SJSA1 (cell line): Measurements from ENCODE around the gene IL17RD. TPM values are rescaled to one million over a fixed set of nuclear protein-coding genes. Genes with fewer than 3 reads are reported as not detected.

Source experiments
- DNase-seq, 2 experiments: peaks; one replicate each; pipeline ENCODE4 v3.0.0-alpha.2; 2015 to 2020; ENCODE audit warnings: low spot score in 2 of 2, low read depth in 1 of 2
- H3K27ac ChIP-seq: fragments of 250-450 bp; sonication (Bioruptor Pico); 2 replicates; pipeline ENCODE4 v1.5.1; 2020; ENCODE audit warnings: mild to moderate bottlenecking, moderate library complexity
- H3K27me3 ChIP-seq: fragments of 250-450 bp; sonication (Bioruptor Pico); replicated peaks from 2 replicates; pipeline ENCODE4 v1.5.1; 2020; ENCODE audit warnings: mild to moderate bottlenecking, moderate library complexity
- H3K36me3 ChIP-seq: fragments of 250-450 bp; sonication (Bioruptor Pico); 2 replicates; pipeline ENCODE4 v1.5.1; 2020; ENCODE audit warnings: mild to moderate bottlenecking
- H3K4me1 ChIP-seq: fragments of 250-450 bp; sonication (Bioruptor Pico); replicated peaks from 2 replicates; pipeline ENCODE4 v1.6.1; 2021; ENCODE audit warnings: mild to moderate bottlenecking
- H3K4me3 ChIP-seq: fragments of 250-450 bp; sonication (Bioruptor Pico); 2 replicates; pipeline ENCODE4 v1.5.1; 2020; ENCODE audit warnings: mild to moderate bottlenecking
- H3K9me3 ChIP-seq: fragments of 250-450 bp; sonication (Bioruptor Pico); replicated peaks from 2 replicates; pipeline ENCODE4 v1.5.1; 2020; ENCODE audit warnings: mild to moderate bottlenecking
- total RNA-seq: library from RNA; depleted of rRNA; stranded (reverse); fragments of >200 nt; shearing (Covaris generic); gene quantifications from 2 replicates; pipeline ENCODE4 v1.2.3, GENCODE V29; 2014

The IL17RD gene
- total RNA-seq, 1 experiment from 2014 or later = not detected

- Histone ChIP-seq H3K27me3 (peaks cover 1% of the 10 kb centered on the region), H3K27ac (no peak overlapping the region), H3K4me3 (no peak overlapping the region), H3K9me3 (no peaks in the 10 kb centered on the region), H3K36me3 (no peaks in the 10 kb centered on the region), H3K4me1 (peaks cover 3% of the 10 kb centered on the region)
- no peak for DNase-seq
Observed at GRCh38 chr3:57073628-57074027, 91.5 kb downstream of the IL17RD start.

- Histone ChIP-seq H3K4me3 (no peak overlapping the region), H3K9me3 (no peaks in the 10 kb centered on the region), H3K4me1 (peaks cover 7% of the 10 kb centered on the region; the same call in 1 of the 2 replicates), H3K27ac (no peak overlapping the region), H3K27me3 (no peaks in the 10 kb centered on the region), H3K36me3 (no peaks in the 10 kb centered on the region)
- no peak for DNase-seq
Observed at GRCh38 chr3:57069503-57069902, 95.7 kb downstream of the IL17RD start.

DNA sequence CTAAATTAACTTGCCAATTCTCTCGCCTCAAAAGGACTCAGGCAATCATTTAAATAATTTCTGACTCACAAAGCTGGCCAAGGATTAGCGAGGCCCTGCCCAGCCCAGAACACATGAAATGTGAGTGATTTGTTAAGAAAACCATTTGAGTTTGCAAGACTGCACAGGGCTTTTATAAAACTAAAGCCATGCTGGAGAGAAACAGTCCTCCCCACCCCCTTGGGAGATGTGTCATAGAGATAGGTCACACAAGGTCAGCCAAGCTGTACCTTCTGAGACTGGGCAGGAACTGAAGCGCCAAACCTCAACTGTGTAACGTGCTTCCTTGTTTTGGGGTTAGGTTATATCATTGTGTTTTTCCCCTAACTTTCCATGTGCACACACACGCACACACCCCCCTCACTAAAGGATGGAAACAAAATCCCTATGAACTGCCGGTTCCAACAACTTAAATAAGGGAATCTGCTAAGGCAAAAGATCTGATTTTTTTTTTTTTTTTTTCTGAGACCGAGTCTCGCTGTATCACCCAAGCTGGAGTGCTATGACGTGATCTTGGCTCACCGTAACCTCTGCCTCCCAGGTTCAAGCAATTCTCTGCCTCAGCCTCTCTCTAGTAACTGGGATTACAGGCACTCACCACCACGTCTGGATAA is 96.6 kb downstream of the IL17RD start:
- no peak overlapping the region for H3K4me3 ChIP-seq
- peak in 1 of 2 experiments; percentile 10 for DNase-seq
- no peaks in the 10 kb centered on the region for H3K36me3 ChIP-seq
- H3K4me1 ChIP-seq = peaks cover 7% of the 10 kb centered on the region; the same call in 1 of the 2 replicates
- H3K27me3 ChIP-seq = no peaks in the 10 kb centered on the region
- H3K9me3 ChIP-seq = no peaks in the 10 kb centered on the region
- no peak overlapping the region for H3K27ac ChIP-seq

DNA sequence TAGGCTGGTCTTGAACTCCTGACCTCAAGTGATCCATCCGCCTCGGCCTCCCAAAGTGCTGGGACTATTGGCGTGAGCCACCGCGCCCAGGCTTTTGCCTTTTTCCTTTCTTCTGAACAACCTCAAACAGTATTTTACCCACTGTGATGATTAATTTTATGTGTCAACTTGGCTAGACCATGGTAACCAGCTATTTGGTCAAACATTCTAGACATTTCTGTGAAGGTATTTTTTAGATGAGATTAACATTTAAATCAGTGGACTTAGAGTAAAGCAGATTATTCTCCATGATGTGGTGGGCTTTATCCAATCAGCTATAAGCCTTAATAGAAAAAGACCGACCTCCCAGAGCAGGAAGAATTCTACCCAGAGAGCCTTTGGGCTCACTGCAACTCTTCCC is 98.7 kb downstream of the IL17RD start:
- Histone ChIP-seq H3K9me3 (no peaks in the 10 kb centered on the region), H3K36me3 (no peaks in the 10 kb centered on the region), H3K27me3 (no peaks in the 10 kb centered on the region), H3K4me1 (peaks cover 7% of the 10 kb centered on the region; the same call in 1 of the 2 replicates), H3K4me3 (no peak overlapping the region), H3K27ac (no peak overlapping the region)
- DNase-seq = no peak

GRCh38 chr3:57065588-57065987 is 99.6 kb downstream of the IL17RD start:
- peaks cover 11% of the 10 kb centered on the region for H3K4me1 ChIP-seq
- H3K27me3 ChIP-seq = no peaks in the 10 kb centered on the region
- H3K27ac ChIP-seq = no peak overlapping the region
- no peak overlapping the region for H3K4me3 ChIP-seq
- no peaks in the 10 kb centered on the region for H3K9me3 ChIP-seq
- H3K36me3 ChIP-seq = no peaks in the 10 kb centered on the region
- no peak for DNase-seq

- no peaks in the 10 kb centered on the region for H3K9me3 ChIP-seq
- peaks cover 19% of the 10 kb centered on the region for H3K4me1 ChIP-seq
- no peak overlapping the region for H3K4me3 ChIP-seq
- H3K36me3 ChIP-seq = no peaks in the 10 kb centered on the region
- H3K27ac ChIP-seq = no peak overlapping the region
- no peak for DNase-seq
- no peaks in the 10 kb centered on the region for H3K27me3 ChIP-seq
Observed at GRCh38 chr3:57064572-57064971, 100.6 kb downstream of the IL17RD start.

DNA sequence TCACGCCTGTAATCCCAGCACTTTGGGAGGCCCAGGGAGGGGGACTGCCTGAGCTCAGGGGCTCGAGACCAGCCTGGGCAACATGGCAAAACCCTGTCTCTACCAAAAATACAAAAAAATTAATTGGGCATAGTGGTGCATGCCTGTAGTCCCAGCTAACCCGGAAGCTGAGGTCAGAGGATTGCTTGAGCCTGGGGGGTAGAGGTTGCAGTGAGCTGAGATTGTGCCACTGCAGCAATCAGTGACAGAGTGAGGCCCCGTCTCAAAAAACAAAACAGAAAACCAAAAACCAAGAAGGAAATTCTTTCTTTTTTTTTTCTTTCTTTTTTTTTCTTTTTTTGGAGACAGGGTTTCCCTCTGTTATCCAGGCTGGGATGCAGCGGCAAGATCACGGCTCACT is 101.2 kb downstream of the IL17RD start:
- peaks cover 21% of the 10 kb centered on the region for H3K4me1 ChIP-seq
- DNase-seq = no peak
- H3K4me3 ChIP-seq = no peak overlapping the region
- no peak overlapping the region for H3K27ac ChIP-seq
- no peaks in the 10 kb centered on the region for H3K36me3 ChIP-seq
- no peaks in the 10 kb centered on the region for H3K27me3 ChIP-seq
- H3K9me3 ChIP-seq = no peaks in the 10 kb centered on the region

GRCh38 chr3:57063032-57063431 is 102.1 kb downstream of the IL17RD start:
- Histone ChIP-seq H3K9me3 (no peaks in the 10 kb centered on the region), H3K4me1 (peaks cover 14% of the 10 kb centered on the region), H3K4me3 (no peak overlapping the region), H3K36me3 (no peaks in the 10 kb centered on the region), H3K27me3 (no peaks in the 10 kb centered on the region), H3K27ac (no peak overlapping the region)
- DNase-seq = no peak

- Histone ChIP-seq H3K4me3 (no peak overlapping the region), H3K4me1 (peaks cover 14% of the 10 kb centered on the region), H3K36me3 (no peaks in the 10 kb centered on the region), H3K9me3 (no peaks in the 10 kb centered on the region), H3K27ac (no peak overlapping the region), H3K27me3 (no peaks in the 10 kb centered on the region)
- no peak for DNase-seq
Observed at GRCh38 chr3:57062101-57062631, 103.0 kb downstream of the IL17RD start.

DNA sequence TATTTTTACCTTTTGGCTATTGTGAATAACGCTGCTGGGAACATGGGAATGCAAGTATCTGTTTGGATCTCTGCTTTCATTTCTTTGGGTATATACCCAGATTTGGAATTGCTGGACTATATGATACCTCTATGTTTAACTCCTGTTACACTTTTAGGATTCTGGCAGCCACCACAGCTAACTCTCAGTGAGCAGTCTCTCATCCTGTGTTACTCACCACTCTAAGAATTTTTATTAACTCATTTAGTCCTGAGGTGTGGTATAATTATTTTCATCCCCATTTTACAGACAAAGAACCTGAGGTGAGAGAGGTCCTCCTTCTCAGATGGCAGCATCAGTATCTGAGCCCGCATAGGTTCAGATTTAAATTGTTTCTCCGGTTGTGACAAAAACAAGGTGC is 103.6 kb downstream of the IL17RD start:
- Histone ChIP-seq H3K27me3 (no peaks in the 10 kb centered on the region), H3K27ac (no peak overlapping the region), H3K4me1 (peaks cover 14% of the 10 kb centered on the region), H3K4me3 (no peak overlapping the region), H3K9me3 (no peaks in the 10 kb centered on the region), H3K36me3 (no peaks in the 10 kb centered on the region)
- DNase-seq = no peak

DNA sequence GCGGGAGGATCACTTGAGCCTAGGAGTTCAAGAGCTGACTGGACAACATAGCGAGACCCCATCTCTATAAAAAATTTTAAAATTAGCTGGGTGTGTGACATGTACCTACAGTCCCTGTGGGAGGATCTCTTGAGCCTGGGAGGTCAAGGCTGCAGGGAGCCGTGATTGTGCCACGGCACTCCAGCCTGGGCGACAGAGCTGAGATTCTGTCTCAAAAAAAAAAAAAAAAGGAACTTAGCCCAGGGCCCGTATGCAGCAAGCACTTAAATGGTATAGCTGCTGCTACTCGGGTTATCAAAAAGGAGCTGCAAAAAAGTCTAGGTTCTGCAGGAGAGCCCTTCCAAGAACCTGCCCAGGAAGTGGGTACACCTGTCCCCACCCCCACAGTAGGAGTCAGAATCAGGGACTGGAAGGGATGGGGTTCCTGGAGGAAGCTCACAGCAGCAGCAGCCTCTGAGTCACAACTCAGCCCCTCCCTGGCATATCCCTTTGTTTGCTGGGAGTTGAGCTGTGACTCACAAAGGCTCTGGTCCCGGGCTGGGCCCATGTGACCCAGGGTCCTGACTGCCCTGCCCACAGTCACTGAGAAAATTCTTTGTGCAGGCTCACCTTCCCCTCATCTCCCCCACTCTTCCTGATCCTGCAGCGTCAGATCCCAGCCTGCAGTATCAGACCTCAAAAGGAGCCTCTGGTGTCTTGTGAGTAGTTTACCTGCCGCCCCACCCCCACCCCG is 104.9 kb downstream of the IL17RD start, which contains the start of gene SPATA12:
SPATA12 (plus strand) TSS at position 576 of the 733 bp plus-strand sequence. CDS start 13,031 bp downstream, outside the sequence.
- no peak within 1 kb of the TSS for H3K27ac ChIP-seq
- H3K9me3 ChIP-seq = no peaks in the 10 kb centered on the region
- no peaks in the 10 kb centered on the region for H3K36me3 ChIP-seq
- peaks cover 14% of the 10 kb centered on the region for H3K4me1 ChIP-seq
- H3K4me3 ChIP-seq = no peak within 1 kb of the TSS
- H3K27me3 ChIP-seq = no peaks in the 10 kb centered on the region
- peak; percentile 72 to 83 for DNase-seq

GRCh38 chr3:57059411-57059810 is 105.7 kb downstream of the IL17RD start:
- H3K36me3 ChIP-seq = no peaks in the 10 kb centered on the region
- no peaks in the 10 kb centered on the region for H3K9me3 ChIP-seq
- no peak for DNase-seq
- H3K27me3 ChIP-seq = no peaks in the 10 kb centered on the region
- H3K4me1 ChIP-seq = peaks cover 14% of the 10 kb centered on the region
- H3K27ac ChIP-seq = no peak overlapping the region
- H3K4me3 ChIP-seq = no peak overlapping the region

DNA sequence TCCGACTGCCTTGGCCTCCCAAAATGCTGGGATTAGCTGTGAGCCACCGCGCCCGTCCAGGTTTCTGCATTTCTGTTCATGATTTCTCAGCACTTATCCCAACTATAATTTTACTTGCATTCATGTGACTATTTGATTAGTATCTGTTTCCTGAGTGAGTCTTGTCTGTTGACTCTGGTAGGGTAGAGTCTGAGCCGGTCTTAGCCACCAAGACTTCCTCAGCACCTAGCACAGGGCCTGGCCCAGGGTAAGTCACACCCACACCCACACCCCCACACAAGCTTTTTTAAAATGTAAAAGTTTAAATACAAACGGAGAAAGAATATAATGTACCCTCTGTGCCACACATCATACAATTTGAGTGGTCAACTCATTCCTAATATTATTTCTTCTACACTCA is 107.8 kb downstream of the IL17RD start:
- Histone ChIP-seq H3K9me3 (no peaks in the 10 kb centered on the region), H3K36me3 (no peaks in the 10 kb centered on the region), H3K27ac (no peak overlapping the region), H3K4me1 (peaks cover 14% of the 10 kb centered on the region), H3K27me3 (no peaks in the 10 kb centered on the region), H3K4me3 (no peak overlapping the region)
- no peak for DNase-seq

- DNase-seq = no peak
- Histone ChIP-seq H3K4me3 (no peak overlapping the region), H3K4me1 (no peaks in the 10 kb centered on the region), H3K36me3 (no peaks in the 10 kb centered on the region), H3K27me3 (no peaks in the 10 kb centered on the region), H3K9me3 (no peaks in the 10 kb centered on the region), H3K27ac (no peak overlapping the region)
Observed at GRCh38 chr3:57053122-57053521, 112.0 kb downstream of the IL17RD start.
